HUDEP-2 (cell line): ENCODE measurements around the gene RUFY4.
"Not testable (repeated sequence)": the region's sequence is repeated elsewhere in the genome, so short reads cannot be mapped to it uniquely, and the experiment has no call there.

Experiments
- DNase-seq, 76 experiments: peaks; one replicate each; lab custom pipeline; 2025; ENCODE audit not compliant: unreplicated experiment in 76 of 76; lab: John Stamatoyannopoulos, UW

The RUFY4 gene

GRCh38 chr2:218081063-218081462 lies 12.0 kb downstream of the RUFY4 start:
- no peak for DNase-seq

GRCh38 chr2:218081695-218082094 lies 12.6 kb downstream of the RUFY4 start:
- DNase-seq: no peak

- DNase-seq: no peak
These were observed 13.7 kb downstream of the RUFY4 start for GRCh38 chr2:218082586-218083351.

GRCh38 chr2:218083352-218083676 lies 14.3 kb downstream of the RUFY4 start:
- no peak for DNase-seq

- no peak for DNase-seq
These were observed 17.4 kb downstream of the RUFY4 start for GRCh38 chr2:218086478-218086877.

GRCh38 chr2:218089259-218089658 lies 20.2 kb downstream of the RUFY4 start:
- DNase-seq: no peak

GRCh38 chr2:218091746-218092145 lies 22.7 kb downstream of the RUFY4 start:
- peak in 1 of 76 experiments; percentile 4 for DNase-seq

- DNase-seq: peak in 2 of 76 experiments; percentile 1 to 2
These were observed 24.8 kb downstream of the RUFY4 start for GRCh38 chr2:218093879-218094278.

- peak in 23 of 76 experiments; percentile 3 to 57 (median 19) for DNase-seq
These were observed 26.8 kb downstream of the RUFY4 start for GRCh38 chr2:218095853-218096252.

GRCh38 chr2:218097975-218098374 lies 28.9 kb downstream of the RUFY4 start:
- DNase-seq: no peak

GRCh38 chr2:218108834-218109233 lies 39.8 kb downstream of the RUFY4 start:
- not testable (repeated sequence) for DNase-seq

GRCh38 chr2:218121789-218122188 lies 52.7 kb downstream of the RUFY4 start:
- not testable (repeated sequence) for DNase-seq

- DNase-seq: not testable (repeated sequence)
These were observed 53.2 kb downstream of the RUFY4 start for GRCh38 chr2:218122286-218122685.

- no peak for DNase-seq
These were observed 54.9 kb downstream of the RUFY4 start for GRCh38 chr2:218123986-218124385.

- DNase-seq: no peak
These were observed 56.0 kb downstream of the RUFY4 start for GRCh38 chr2:218125095-218125494.

- no peak for DNase-seq
These were observed 56.6 kb downstream of the RUFY4 start, which contains the start of gene CXCR2 for GRCh38 chr2:218125626-218126080. CXCR2 (plus strand) TSS chr2:218126028; CDS start chr2:218134802, 8,774 bp downstream.

- no peak for DNase-seq
These were observed 58.9 kb downstream of the RUFY4 start for GRCh38 chr2:218127929-218128455.

- no peak for DNase-seq
These were observed 59.9 kb downstream of the RUFY4 start for GRCh38 chr2:218128781-218129457.

GRCh38 chr2:218129458-218130135 lies 60.5 kb downstream of the RUFY4 start:
- no peak for DNase-seq

GRCh38 chr2:218130377-218130776 lies 61.3 kb downstream of the RUFY4 start:
- DNase-seq: no peak

GRCh38 chr2:218130822-218131221 lies 61.8 kb downstream of the RUFY4 start:
- no peak for DNase-seq
